K562 (cell line): ENCODE results near the gene RPL22L1. TPM values are rescaled to one million over a fixed set of nuclear protein-coding genes. Genes with fewer than 3 reads are reported as not detected.

Experiments
- BRF1 ChIP-seq: IDR thresholded peaks from 3 replicates; pipeline ENCODE4 v1.6.1; 2011; ENCODE audit warnings: borderline replicate concordance, mild to moderate bottlenecking; ENCODE audit not compliant: insufficient read length; ENCODE audit errors: extremely low read depth
- EP400 ChIP-seq: fragments of 450-650 bp; IDR thresholded peaks from 2 replicates; pipeline ENCODE4 v1.6.1; 2017; ENCODE audit warnings: antibody characterized with exemption, mild to moderate bottlenecking, moderate library complexity
- ESRRA ChIP-seq: fragments of 450-650 bp; IDR thresholded peaks from 2 replicates; pipeline ENCODE4 v1.6.1; 2014; ENCODE audit warnings: low read depth, mild to moderate bottlenecking, moderate library complexity, borderline replicate concordance
- MAZ ChIP-seq, 2 experiments: fragments of 450-650 bp in 1 of 2; sonication (generic) in 1 of 2; formaldehyde crosslinking; IDR thresholded peaks in 1 of 2; conservative IDR thresholded peaks in 1 of 2; 2 replicates each; pipeline versions ENCODE4 v1.4.0 to v1.5.0; 2020; ENCODE audit warnings: mild to moderate bottlenecking in 1 of 2, missing genetic modification reagents in 1 of 2
- NBN ChIP-seq: fragments of 450-650 bp; IDR thresholded peaks from 2 replicates; pipeline ENCODE4 v1.6.1; 2016; ENCODE audit warnings: low read depth, mild to moderate bottlenecking
- PHF21A ChIP-seq: fragments of 450-650 bp; IDR thresholded peaks from 2 replicates; pipeline ENCODE4 v1.6.1; 2017; ENCODE audit warnings: low read depth, borderline replicate concordance
- SAP30 ChIP-seq: fragments of 200-600 bp; sonication (generic); IDR thresholded peaks from 2 replicates; pipeline ENCODE4 v1.6.1; 2012; ENCODE audit warnings: borderline replicate concordance, low read depth, mild to moderate bottlenecking, moderate library complexity, low read length, control low read depth, inconsistent platforms; ENCODE audit not compliant: insufficient read depth, poor library complexity, severe bottlenecking
- SIN3A ChIP-seq, 2 experiments: fragments of 150-350 bp in 1 of 2; IDR thresholded peaks; 2 replicates each; pipeline ENCODE4 v1.6.1; 2011 to 2016; ENCODE audit warnings: borderline replicate concordance in 2 of 2, low read depth in 2 of 2, low read length in 2 of 2, mild to moderate bottlenecking in 2 of 2, moderate library complexity in 2 of 2; ENCODE audit not compliant: control insufficient read depth in 1 of 2
- SMAD3 ChIP-seq: fragments of 450-650 bp; formaldehyde crosslinking; conservative IDR thresholded peaks from 2 replicates; pipeline ENCODE4 v1.4.0; 2020; ENCODE audit warnings: mild to moderate bottlenecking
- TARDBP ChIP-seq: fragments of 450-650 bp; IDR thresholded peaks from 2 replicates; pipeline ENCODE4 v1.6.1; 2016
- USF2 ChIP-seq: sonication (generic); formaldehyde crosslinking; IDR thresholded peaks from 2 replicates; pipeline ENCODE4 v1.5.0; 2020; ENCODE audit warnings: missing genetic modification reagents
- VEZF1 ChIP-seq: fragments of 200-800 bp; sonication (Bioruptor generic); IDR thresholded peaks from 2 replicates; pipeline ENCODE4 v1.6.1; 2017; ENCODE audit warnings: missing genetic modification characterization, missing compliant biosample characterization
- ZNF121 ChIP-seq: sonication (generic); formaldehyde crosslinking; conservative IDR thresholded peaks from 2 replicates; pipeline ENCODE4 v1.8.0; 2022; ENCODE audit warnings: missing genetic modification reagents
- ZNF174 ChIP-seq: fragments of 250-450 bp; sonication (Bioruptor Pico); IDR thresholded peaks from 2 replicates; pipeline ENCODE4 v1.4.0; 2020; ENCODE audit warnings: mild to moderate bottlenecking
- ZNF507 ChIP-seq: conservative IDR thresholded peaks from 2 replicates; pipeline ENCODE4 v1.6.1; 2017; ENCODE audit warnings: missing genetic modification characterization, missing compliant biosample characterization
- polyA plus RNA-seq, 8 experiments: library from polyadenylated mRNA; depleted of rRNA in 4 of 8; stranded (reverse) in 5 of 8; unstranded in 3 of 8; fragments of >200 nt; fragmentation: Nextera tagmentation in 2 of 8; fragmentation: Illumina TruSeq in 1 of 8; extraction: Ambion mirVana in 2 of 8; extraction: Trizol in 1 of 8; gene quantifications; 2 replicates each; pipeline versions ENCODE4 v1.2.1 to v1.2.3, GENCODE V29; 2011 to 2014; ENCODE audit warnings: inconsistent platforms in 1 of 8, missing spikeins in 1 of 8
- total RNA-seq, 7 experiments: library from RNA; depleted of rRNA in 6 of 7; stranded (reverse); fragments of >200 nt in 6 of 7; fragmentation: Illumina TruSeq in 2 of 7; extraction: Trizol in 2 of 7; gene quantifications; 2 replicates each; pipeline versions ENCODE4 v1.2.1 to v1.2.3, GENCODE V29; 2011 to 2021; ENCODE audit warnings: low replicate concordance in 1 of 7
- TF ChIP-seq, protein P1 (sequence below): sonication (generic); formaldehyde crosslinking; IDR thresholded peaks from 2 replicates; pipeline ENCODE4 v1.9.0; 2022; ENCODE audit warnings: mild to moderate bottlenecking, missing genetic modification reagents
- TF ChIP-seq, protein P2 (sequence below): fragments of 250-450 bp; sonication (Bioruptor Pico); IDR thresholded peaks from 2 replicates; pipeline ENCODE4 v1.4.0; 2020; ENCODE audit warnings: mild to moderate bottlenecking, moderate library complexity

RPL22L1 gene
- total and polyA plus RNA-seq, 9 of the 15 experiments (the other 6 are each of a cell fraction or from before 2014, with no cell fraction given): 53.9 to 198 (median 108) TPM

DNA sequence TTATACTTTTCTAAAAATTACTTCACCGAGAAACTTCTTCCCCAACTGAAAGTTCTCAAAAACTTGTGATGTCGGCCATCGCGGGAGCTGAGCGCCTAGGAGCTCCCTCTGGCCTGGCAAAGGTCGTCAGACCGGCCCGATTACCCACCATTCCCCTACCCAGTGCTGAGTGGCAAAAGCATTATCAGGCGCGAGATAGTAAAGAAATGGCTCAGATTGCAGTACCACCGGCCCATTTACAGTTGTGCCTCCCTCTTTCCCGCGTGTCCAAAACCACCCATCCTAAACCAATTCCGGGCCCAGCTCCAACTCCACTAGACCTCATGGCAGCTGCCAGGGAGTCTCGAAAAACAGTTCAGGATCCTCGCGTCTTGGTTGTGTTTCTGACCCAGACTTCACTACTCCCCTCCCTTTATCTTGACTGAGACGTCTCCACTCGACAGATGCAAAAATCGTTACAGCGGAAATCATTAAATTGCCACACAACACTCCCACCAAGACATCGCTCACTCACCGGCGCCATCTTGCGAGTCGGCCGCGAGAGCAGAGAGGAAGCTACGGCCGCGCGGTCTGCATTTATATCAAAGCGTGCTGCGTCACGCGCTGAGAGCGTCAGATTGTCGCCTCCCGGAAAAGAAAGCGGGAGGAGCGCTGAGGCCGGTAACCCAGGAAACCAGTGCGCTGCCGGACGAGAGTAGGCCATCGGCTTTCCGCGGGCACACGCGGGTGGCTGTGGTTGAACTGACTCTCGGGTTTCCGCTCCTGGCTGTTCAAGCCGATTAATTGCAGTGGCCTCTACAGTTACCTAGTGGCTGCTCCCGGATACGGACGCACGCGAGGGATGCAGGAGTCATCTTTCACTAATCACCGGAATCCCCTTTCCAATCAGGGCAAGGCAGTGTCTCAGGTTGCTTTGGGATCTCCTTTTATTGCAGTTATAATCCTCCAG lies at the start of gene RPL22L1 (continued):
- TF ChIP-seq, protein P1, sequence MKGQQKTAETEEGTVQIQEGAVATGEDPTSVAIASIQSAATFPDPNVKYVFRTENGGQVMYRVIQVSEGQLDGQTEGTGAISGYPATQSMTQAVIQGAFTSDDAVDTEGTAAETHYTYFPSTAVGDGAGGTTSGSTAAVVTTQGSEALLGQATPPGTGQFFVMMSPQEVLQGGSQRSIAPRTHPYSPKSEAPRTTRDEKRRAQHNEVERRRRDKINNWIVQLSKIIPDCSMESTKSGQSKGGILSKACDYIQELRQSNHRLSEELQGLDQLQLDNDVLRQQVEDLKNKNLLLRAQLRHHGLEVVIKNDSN (CRISPR knock-in tag): peak; percentile 88
- TF ChIP-seq VEZF1: no peak
- TF ChIP-seq ESRRA: peak; percentile 72; the same call in 1 of the 2 replicates
- 0 out of 2 replicates have a peak, but pooled peaks have one; percentile 30 for TF ChIP-seq TARDBP
- no peak for TF ChIP-seq BRF1
- TF ChIP-seq PHF21A: peak; percentile 50; the same call in 1 of the 2 replicates
- no peak for TF ChIP-seq ZNF174 (CRISPR knock-in tag)
- TF ChIP-seq USF2 (CRISPR knock-in tag): peak; percentile 69
- peak in 1 of 2 experiments; percentile 83; a peak in 3 of 4 replicates for TF ChIP-seq SIN3A (IDR thresholded peaks at IDR 0.05; ENCODE audit: borderline replicate concordance in 2 of 2, control insufficient read depth in 1 of 2, low read depth in 2 of 2, low read length in 2 of 2)
- TF ChIP-seq NBN: peak; percentile 77; the same call in 1 of the 2 replicates
- no peak for TF ChIP-seq ZNF507
- TF ChIP-seq ZNF121 (CRISPR knock-in tag): 0 out of 2 replicates have a peak, but pooled peaks have one; percentile 31
- TF ChIP-seq, protein P2, sequence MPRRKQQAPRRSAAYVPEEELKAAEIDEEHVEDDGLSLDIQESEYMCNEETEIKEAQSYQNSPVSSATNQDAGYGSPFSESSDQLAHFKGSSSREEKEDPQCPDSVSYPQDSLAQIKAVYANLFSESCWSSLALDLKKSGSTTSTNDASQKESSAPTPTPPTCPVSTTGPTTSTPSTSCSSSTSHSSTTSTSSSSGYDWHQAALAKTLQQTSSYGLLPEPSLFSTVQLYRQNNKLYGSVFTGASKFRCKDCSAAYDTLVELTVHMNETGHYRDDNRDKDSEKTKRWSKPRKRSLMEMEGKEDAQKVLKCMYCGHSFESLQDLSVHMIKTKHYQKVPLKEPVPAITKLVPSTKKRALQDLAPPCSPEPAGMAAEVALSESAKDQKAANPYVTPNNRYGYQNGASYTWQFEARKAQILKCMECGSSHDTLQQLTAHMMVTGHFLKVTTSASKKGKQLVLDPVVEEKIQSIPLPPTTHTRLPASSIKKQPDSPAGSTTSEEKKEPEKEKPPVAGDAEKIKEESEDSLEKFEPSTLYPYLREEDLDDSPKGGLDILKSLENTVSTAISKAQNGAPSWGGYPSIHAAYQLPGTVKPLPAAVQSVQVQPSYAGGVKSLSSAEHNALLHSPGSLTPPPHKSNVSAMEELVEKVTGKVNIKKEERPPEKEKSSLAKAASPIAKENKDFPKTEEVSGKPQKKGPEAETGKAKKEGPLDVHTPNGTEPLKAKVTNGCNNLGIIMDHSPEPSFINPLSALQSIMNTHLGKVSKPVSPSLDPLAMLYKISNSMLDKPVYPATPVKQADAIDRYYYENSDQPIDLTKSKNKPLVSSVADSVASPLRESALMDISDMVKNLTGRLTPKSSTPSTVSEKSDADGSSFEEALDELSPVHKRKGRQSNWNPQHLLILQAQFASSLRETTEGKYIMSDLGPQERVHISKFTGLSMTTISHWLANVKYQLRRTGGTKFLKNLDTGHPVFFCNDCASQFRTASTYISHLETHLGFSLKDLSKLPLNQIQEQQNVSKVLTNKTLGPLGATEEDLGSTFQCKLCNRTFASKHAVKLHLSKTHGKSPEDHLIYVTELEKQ: no peak
- TF ChIP-seq SMAD3 (CRISPR knock-in tag): 0 out of 2 replicates have a peak, but pooled peaks have one; percentile 26
- TF ChIP-seq MAZ (CRISPR knock-in tag; conservative IDR thresholded peaks at IDR 0.05 in 1 of 2, IDR thresholded peaks at IDR 0.05 in 1 of 2): peak; percentile 43 to 82
- peak; percentile 99 for TF ChIP-seq EP400
- peak; percentile 70 for TF ChIP-seq SAP30
